ENCODE results near the gene NCEH1.

DNA sequence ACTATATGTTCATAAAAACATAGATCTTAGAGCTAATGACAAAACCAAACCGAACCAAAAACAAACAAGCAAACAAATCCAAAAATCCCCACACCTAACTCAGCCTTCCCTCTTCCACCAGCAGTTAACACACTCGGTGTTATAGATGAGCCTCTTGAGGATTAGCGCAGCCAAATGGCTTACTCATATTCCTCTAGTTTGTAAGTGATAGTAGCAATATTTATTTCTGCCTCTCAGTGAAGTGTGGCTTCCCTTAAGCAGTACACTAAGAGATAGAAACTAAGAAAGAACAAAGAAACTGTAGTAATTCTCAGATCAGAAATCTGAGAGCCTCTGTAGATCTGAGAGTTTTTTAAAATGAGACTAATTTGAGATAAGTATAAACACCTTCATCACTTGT, 2.4 kb upstream of the NCEH1 start:
- TF ChIP-seq, protein P1, sequence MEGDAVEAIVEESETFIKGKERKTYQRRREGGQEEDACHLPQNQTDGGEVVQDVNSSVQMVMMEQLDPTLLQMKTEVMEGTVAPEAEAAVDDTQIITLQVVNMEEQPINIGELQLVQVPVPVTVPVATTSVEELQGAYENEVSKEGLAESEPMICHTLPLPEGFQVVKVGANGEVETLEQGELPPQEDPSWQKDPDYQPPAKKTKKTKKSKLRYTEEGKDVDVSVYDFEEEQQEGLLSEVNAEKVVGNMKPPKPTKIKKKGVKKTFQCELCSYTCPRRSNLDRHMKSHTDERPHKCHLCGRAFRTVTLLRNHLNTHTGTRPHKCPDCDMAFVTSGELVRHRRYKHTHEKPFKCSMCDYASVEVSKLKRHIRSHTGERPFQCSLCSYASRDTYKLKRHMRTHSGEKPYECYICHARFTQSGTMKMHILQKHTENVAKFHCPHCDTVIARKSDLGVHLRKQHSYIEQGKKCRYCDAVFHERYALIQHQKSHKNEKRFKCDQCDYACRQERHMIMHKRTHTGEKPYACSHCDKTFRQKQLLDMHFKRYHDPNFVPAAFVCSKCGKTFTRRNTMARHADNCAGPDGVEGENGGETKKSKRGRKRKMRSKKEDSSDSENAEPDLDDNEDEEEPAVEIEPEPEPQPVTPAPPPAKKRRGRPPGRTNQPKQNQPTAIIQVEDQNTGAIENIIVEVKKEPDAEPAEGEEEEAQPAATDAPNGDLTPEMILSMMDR (IDR thresholded peaks at IDR 0.05): no peak
- no peak for TF ChIP-seq POLR2A (IDR thresholded peaks at IDR 0.05)

All from prostate gland (tissue), 2 donors.